Endometrial microvascular endothelial cells (primary cell): ENCODE data around the gene MACF1. TPM values are rescaled to one million over a fixed set of nuclear protein-coding genes. Genes with fewer than 3 reads are reported as not detected.
"Not testable (repeated sequence)": the region's sequence is repeated elsewhere in the genome, so short reads cannot be mapped to it uniquely, and the experiment has no call there.

Source experiments
- in situ Hi-C: cut with HindIII; loops from 2 replicates; pipeline ENCODE4 v1.10.0; 2017; ENCODE audit warnings: low sequenced_read_pairs, low pct_unique_long_range_greater_than_20kb; ENCODE audit errors: inconsistent ontology term
- total RNA-seq: library from RNA; depleted of rRNA; stranded (reverse); fragments of >200 nt; gene quantifications from one replicate; pipeline ENCODE4 v1.2.3, GENCODE V29; 2015; ENCODE audit errors: inconsistent ontology term

The MACF1 gene
- total RNA-seq, 1 donor from 2014 or later: 183 TPM

DNA sequence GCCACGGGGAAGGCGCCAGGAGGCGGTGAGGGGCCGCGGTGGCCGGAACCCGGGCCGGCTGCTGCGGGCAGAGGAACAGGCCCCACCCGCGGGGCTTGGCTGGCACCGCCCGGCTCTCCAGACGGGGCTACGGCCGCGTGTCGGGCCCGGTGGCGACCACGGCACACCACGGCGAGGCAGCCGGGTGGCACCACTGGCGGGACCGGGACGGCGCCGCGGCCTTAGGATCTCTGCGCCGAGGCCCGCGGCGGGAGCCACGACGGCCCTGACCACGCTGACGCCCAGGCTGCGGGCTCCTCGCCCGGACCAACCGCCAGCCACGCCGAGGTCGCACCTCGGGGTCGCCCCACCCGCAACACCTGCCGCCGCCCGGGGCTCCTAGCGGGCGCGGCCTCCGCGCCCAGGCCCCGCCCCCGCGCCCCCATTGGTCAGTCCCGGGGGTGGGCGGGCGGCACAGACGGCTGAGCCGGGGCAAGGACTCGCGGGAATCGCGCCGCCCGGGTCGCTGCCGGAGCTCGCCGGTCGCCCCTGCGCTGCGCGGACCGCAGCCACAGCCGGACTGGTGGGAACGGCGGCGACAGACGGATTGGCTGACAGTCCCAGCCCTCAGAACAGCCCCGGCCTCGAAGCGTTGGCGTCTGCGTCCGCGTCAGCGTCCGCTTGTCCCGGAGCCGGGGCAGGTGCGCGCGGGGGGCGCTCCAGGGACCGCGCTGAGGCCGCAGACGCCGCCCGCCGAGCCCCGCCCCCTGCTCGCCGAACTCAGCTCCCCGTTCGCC is 286.8 kb downstream of the MACF1 start, which contains the start of gene BMP8A:
Gene BMP8A (plus strand): TSS at position 491 of the 776 bp plus-strand sequence. CDS start 356 bp downstream, outside the sequence.
- in situ Hi-C loops: no loop called here

DNA sequence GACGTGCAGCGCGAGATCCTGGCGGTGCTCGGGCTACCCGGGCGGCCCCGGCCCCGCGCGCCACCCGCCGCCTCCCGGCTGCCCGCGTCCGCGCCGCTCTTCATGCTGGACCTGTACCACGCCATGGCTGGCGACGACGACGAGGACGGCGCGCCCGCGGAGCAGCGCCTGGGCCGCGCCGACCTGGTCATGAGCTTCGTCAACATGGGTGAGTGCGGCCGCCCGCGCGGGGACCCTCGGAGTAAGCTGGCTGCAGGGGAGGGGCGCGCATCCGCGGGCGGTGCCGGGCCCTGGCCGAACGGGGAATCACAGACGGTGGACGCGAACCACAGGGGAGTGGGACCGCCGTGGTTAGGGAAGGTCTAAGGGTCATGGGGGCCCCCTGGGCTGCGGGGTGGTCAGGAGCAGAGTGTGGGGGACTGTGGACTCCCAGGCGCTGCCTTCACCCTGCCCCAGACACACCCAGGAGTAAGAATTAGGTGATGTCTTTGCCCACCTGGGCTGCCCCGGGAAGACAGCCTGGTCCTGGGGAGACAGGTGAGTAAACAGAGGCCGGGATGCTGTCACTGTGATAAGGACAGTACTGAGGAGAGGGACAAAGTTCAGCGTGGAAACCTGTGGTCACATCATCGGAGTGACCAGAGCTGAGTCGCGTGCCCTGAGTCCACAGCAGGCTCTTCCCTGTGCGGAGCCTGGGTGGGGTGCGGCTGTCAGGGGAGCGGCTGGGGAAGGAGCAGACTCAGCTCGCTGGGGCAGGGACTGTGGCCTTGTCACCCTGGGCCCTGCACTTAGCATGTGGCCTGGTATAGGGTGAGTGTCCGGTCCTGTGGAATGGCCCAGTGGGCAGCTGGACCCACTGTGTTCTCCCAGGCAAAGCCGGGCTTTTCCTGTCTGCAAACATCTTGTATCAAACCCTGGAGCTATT is 287.9 kb downstream of the MACF1 start:
- in situ Hi-C loops: not testable (repeated sequence)

DNA sequence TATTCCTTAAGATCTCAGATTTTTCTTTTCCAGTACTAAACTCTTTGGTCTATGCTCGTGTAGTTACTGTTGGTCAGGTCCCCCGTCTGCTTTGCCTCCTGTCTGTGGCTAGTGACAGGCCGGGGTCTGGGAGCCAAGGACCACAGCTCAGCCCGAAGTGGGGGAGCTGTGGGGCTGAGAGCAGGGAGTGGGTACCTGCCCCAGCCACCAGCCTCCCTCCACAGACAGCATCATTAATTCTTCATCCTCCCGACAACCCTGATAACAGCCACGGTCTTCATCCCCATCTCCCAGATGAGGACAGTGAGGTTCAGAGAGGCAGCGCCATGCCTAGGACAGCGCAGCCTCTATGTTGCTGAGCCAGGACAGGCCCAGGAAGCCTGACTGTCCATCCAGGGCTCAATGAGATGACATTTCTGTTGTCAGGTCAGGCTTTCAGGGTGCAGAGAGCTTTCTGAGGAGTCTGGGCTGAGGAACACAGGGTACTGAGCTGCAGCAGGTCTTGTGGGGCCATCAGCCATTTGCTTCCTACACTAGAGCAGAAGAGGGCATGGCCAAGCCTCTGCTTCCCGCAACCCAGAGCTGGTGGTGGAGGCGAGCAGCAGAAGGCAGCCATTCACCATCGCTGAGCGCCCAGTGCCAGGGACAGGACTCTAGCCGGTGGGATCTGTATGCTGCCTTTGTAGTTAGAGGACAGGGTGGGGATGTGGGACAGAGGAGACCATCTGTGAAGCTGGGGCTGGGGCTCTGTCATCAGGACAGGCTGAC is 288.7 kb downstream of the MACF1 start:
- in situ Hi-C loops: not testable (repeated sequence)

DNA sequence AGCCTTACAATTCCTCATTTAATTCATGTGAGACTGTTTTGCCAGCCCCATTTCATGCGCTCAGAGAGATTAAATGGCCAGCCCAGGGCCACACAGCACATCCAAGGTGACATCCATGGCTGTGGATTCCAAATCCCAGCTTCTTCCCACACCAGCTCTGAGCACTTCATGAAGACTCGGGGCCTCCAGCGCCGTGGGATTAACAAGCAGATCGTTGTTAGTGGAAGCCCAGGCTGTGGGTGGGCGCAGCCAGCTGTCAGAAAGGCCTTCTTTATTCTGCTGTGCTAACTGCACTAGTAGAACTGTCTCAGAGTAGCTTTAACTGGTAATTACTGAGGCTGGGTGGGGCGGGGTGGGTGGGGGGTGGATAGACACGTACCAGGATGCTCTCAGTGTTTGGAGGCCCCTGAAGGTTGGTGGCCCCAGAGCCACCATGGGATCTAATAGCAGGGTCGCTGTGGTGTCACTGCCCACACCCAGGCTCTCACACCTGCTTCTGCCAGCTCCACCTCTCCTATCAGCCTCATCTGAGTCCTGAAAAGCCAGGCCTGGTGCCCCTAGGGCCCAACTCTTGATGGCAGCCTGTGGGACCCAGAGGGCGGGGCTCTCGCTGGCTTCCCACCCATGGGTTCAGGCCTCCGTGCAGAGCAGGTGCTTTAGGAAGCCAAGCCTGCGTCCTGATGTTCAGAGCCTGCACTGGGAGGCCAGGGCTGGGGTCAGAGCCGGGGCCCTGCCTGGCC is 290.3 kb downstream of the MACF1 start:
- in situ Hi-C loops: no loop called here

DNA sequence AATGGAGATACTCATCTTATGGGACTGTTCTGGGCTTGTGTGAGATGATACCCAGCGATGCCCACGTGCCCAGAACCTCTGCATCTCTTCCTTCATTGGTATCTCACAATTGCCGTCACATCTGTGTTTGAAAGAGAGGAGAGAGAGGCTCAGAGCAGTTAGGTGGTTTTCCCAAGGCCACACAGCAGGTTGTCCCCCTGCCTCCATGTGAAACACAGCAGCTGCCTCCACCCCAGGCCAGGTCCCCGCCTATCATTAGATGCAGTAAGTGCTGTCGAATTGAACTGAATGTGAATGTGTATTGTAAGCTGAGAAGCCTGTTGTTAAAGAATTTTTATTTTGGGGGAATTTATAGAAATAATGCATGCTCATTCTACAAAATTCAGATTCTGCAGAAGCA is 292.0 kb downstream of the MACF1 start:
- in situ Hi-C loops: not testable (repeated sequence)

DNA sequence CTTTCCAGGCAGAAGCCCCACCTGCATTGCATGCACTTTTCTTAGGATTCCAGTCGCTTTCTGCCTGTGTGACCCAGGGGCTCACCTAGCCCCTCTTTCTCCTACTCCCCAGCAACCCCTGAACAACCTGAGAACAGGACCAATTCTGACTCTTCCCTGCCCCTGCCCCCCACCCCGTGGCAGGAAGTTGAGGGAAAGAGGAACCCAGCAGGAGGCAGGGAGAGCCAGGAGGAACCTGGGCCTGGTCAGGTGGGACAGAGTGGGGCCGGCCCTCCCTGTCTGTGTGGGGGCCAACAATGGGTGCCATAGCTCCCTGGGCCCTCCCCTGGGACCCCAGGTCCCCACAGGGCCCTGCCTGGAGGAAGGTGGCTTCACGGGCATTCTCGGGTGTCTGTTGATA is 293.1 kb downstream of the MACF1 start:
- in situ Hi-C loops: no loop called here

DNA sequence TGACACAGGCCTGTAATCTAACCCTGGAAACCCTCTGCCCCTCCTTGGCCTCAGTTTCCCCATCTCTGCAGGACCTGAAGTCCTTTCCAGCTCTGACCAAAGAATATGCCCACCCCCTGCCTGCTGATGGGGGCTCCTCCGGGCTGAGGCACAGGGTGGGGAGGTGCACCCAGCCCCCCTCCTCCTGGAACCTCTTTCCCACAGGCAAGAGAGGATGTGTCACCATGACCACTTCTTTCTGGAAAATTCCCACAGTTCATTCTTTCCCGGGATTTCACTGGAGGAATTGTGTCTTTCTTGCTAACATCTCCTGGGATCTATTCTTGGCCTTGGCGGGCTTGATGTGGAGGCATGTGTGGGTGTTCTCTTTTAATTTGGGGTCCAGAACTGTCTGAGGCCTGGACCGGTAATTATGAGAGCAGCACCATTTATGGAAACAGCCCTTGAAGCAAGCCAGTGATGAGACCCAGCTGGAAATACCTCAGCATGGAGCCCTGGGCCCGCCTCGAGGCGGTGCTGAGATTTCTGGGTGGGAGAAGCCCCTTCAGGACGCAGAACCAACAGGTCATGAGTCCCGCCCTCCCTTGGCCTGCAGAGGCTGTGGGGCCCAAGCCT is 293.7 kb downstream of the MACF1 start:
- in situ Hi-C loops: not testable (repeated sequence)

DNA sequence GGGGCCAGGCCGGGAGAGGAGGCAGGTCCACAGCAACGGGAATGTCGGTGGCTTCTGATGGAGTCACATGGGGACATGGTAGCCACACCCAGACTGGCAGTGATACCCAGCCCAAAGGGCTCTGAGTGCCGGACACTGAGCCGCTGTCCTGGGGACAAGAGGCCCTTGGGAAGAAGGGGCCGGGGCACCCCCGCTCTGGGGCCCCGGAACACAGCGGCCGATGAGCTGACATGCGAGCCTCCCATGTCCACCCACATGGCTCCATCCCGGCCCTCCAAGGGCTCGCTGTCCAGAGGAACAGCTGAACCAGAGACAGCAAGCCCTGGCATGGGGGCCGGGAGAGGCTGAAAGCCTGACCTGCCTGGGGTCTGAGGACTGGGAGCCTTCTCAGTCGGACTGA is 294.3 kb downstream of the MACF1 start:
- in situ Hi-C loops: not testable (repeated sequence)

DNA sequence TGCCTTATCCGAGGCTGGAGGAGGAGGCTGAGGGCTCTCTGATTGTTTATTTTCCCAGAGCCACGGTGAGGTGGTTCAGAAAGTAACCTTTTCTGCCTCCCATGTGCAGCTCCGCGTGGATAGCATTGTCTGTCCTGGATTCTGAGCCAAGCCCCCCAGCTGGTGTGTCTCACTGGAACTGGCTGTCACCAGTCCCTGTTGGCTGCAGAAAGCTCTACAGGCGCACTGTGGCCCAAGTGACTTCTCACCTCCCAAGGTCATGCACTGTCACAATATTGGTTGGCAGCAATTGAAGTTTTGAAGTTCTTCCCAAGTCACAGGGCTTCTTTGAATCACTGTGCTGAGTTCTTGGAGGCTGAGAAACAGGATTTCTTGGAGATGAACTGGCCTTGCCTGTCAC is 295.2 kb downstream of the MACF1 start:
- in situ Hi-C loops: no loop called here

DNA sequence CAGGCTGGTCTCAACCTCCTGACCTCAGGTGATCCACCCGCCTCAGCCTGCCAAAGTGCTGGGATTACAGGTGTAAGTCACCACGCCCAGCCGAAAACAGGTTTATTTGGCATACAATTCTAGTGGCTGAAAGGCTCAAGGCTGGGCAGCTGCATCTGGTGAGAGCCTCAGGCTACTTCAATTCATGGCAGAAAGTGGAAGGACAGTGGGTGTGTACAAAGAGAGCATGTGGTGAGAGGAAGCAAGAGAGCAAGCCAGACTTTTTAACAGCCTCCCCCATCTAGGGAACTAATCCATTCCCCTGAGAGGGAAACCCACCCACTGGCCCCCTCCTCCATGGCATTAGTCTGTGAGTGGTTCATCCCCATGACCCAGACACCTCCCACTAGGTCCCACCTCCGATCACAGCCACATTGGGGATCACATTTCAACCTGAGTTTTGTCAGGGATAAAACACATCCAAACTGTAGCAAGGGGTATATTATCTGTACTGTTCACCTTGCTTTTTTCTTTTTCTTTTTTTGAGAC is 296.4 kb downstream of the MACF1 start:
- in situ Hi-C loops: no loop called here

DNA sequence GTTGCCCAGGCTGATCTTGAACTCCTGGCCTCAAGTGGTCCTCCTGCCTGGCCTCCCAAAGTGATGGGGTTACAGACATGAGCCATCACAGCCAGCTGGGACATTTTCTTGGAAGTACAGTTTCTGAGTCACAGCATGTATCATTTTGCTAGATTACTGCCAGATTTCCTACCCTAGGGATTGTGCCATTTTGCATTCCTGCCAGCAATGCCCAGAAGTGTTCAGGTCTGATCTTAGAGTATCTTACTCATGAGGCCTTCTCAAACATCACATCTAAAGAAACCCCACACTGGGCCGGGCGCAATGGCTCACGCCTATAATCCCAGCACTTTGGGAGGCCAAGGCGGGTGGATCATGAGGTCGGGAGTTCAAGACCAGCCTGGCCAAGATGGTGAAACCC is 297.2 kb downstream of the MACF1 start:
- in situ Hi-C loops: no loop called here

DNA sequence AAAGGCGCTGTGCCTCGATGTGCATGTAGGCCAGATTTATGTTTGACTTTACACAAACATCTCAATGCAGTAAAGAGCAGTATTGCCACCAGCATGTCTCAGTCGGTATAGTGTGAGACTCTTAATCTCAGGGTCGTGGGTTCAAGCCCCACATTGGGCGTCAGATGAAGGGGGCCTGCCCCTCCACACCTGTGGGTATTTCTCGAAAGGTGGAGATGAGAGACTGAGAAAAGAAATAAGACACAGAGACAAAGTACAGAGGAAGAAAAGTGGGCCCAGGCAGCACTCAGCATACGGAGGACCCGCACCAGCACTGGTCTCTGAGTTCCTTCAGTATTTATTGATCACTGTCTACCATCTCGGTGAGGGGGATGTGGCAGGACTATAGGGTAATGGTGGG is 299.9 kb downstream of the MACF1 start:
- in situ Hi-C loops: not testable (repeated sequence)

DNA sequence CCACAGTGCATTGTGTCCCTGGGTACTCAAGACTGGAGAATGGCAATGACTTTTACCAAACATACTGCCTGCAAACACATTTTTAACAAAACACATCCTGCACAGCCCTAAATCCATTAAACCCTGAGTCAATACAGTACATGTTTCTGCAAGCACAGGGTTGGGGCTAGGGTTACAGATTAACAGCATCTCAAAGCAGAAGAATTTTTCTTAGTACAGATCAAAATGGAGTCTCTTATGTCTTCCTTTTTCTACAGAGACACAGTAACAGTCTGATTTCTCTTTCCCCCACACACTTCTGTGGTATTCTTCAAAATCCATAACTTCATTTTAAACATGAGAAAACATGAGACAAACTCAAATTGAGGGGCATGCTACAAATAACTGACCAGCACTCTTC is 300.8 kb downstream of the MACF1 start:
- in situ Hi-C loops: no loop called here

DNA sequence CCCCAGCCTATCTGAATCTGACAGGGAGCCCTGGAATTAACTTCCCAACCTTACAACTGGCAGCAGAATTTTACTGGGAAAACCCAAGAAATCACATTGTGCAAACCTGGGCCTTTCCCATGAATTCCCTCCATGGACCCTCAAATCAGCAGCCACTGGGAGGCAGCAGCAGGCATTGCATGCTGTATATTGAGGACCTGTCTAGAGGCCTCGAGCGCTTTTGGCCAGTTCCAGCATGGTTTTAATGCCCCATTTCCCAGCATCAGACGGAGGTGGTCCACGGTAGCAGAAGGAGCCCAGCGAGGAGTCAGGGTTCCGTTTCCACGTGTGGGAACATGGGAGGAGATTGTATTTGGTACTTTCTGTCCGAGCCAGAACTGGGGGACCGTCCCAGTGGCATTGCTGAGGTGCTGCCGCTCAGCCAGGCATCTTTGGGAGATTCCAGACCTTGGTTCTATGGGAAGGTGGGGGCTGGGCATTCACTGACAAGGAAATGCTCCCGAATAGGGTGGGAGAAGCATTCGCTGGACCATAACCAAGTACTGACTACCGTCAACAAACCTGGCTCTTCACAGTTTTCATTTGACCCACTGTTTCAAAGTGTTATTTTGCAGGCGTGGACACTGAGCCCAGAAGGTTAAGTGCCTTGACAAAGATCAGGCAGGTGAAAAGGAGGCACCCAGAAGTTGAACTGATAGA is 302.9 kb downstream of the MACF1 start:
- in situ Hi-C loops: no loop called here

DNA sequence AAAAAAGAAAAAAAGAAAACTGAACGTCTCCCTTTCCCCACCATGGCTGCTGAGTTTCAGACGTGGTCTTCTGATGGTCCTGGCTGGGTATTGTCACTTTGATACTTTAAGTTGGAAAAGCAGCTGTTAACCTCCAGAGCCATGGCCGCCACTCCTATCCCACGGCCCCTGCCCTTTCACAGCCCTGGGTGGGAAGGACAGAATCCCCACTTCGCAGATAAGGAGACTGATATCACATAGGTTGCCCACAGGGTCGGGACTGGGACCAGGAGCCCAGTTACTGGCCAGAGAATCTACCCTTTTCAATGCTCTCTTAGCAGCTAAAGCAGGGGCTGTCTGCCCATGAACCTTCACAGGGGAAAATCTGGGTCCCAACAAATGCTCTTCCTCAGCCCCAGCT is 303.8 kb downstream of the MACF1 start:
- in situ Hi-C loops: no loop called here

DNA sequence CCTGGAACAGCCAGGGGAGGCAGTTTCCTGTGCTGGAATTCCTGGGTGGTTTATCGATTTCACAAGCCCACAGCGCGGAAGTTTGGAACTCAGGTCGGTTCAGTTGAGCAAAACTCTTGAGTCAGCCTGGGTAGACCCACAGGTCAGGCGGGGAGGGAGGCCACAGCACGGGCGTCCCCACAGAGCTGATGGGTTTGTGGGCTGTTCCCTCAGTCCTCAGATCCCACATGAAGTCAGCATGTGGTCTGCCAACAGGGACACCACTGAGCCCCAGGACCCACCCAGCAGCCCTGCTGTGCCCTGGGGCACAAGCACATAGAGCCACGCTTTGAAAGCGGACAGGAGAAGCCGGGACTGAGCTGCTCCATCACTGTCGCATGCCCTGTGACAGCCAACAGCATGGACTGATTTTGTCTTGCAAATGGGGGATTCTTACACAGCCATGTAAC is 304.4 kb downstream of the MACF1 start:
- in situ Hi-C loops: no loop called here

DNA sequence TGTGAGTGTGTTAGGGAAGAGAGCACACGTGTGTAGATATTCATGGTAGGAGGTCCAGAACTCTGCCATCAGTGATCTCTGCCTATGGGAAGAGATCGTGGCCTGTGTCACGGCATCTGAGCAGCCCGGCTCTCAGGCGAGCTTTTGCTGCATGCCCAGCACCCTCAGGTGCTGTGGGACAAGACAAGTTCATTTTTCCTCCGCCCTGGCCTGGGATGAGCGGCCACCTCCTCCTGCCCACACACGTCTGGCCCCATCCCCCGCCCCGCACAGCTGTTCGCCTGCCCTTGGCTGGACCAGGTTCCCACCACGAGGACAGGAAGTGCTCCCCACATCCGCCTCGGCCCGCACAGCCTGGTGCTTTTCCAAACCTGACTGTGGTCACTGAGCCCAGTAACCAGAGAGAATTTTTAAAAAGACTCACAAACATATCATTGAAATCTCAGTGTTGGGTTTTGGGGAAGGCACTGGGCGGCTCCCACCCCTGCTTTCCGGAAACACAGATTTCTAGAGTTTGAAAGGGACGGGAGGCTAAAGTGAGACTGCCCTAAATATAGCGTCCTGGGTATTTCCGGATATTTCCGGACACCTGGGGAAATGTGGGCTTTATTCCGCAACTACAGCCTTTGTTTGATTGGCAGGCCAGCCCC is 305.0 kb downstream of the MACF1 start:
- in situ Hi-C loops: no loop called here
